ENCODE results near the gene PTAFR. TPM values are rescaled to one million over a fixed set of nuclear protein-coding genes. Genes with fewer than 3 reads are reported as not detected.

The PTAFR gene
- total RNA-seq, 1 donor from 2014 or later: 0.08 TPM

DNA sequence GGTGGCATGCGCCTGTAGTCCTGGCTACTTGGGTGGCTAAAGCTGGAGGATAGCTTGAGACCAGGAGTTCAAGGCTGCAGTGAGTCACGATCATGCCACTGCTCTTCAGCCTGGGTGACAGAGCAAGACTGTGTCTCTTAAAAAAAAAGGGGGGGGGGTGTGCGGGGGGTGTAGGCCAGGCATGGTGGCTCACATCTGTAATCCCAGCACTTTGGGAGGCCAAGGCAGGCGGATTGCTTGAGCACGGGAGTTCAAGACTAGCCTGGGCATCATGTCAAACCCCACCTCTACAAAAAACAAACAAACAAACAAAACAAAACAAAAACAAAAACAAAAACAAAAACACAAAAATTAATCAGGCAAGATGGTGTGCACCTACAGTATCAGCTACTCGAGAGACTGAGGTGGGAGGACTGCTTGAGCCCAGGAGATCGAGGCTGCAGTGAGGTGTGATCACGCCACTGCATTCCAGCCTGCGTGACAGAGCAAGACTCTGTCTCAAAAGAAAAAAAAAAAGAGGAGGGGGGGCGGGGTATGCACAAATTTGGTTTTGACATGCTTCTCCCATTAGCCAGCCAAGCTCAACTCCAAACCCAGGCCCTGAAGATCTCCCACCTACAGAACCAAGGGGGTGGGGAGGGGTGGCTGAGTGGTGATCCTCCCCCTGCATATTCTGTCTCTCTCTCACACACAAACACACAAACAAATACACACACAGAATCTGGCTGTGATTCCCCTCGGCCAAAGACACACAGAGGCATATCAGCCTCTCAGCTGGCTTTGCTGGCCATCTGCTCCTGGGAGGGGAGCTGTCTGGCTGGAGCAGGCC lies 3.1 kb downstream of the PTAFR start:
- no peak for DNase-seq (ENCODE audit: extremely low spot score, unreplicated experiment)
- H3K4me3 Mint-ChIP-seq (ENCODE audit: unreplicated experiment): no peak overlapping the region
- peaks cover 10% of the 10 kb centered on the region for H3K27me3 Mint-ChIP-seq (ENCODE audit: unreplicated experiment)
- TF ChIP-seq, protein P1, sequence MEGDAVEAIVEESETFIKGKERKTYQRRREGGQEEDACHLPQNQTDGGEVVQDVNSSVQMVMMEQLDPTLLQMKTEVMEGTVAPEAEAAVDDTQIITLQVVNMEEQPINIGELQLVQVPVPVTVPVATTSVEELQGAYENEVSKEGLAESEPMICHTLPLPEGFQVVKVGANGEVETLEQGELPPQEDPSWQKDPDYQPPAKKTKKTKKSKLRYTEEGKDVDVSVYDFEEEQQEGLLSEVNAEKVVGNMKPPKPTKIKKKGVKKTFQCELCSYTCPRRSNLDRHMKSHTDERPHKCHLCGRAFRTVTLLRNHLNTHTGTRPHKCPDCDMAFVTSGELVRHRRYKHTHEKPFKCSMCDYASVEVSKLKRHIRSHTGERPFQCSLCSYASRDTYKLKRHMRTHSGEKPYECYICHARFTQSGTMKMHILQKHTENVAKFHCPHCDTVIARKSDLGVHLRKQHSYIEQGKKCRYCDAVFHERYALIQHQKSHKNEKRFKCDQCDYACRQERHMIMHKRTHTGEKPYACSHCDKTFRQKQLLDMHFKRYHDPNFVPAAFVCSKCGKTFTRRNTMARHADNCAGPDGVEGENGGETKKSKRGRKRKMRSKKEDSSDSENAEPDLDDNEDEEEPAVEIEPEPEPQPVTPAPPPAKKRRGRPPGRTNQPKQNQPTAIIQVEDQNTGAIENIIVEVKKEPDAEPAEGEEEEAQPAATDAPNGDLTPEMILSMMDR (IDR thresholded peaks at IDR 0.05): no peak
- no peak overlapping the region for H3K27ac Mint-ChIP-seq (ENCODE audit: unreplicated experiment)
- no peaks in the 10 kb centered on the region for H3K9me3 Mint-ChIP-seq (ENCODE audit: unreplicated experiment)
- H3K36me3 Mint-ChIP-seq (ENCODE audit: unreplicated experiment): no peaks in the 10 kb centered on the region
- H3K4me1 Mint-ChIP-seq (ENCODE audit: unreplicated experiment): no peaks in the 10 kb centered on the region

DNA sequence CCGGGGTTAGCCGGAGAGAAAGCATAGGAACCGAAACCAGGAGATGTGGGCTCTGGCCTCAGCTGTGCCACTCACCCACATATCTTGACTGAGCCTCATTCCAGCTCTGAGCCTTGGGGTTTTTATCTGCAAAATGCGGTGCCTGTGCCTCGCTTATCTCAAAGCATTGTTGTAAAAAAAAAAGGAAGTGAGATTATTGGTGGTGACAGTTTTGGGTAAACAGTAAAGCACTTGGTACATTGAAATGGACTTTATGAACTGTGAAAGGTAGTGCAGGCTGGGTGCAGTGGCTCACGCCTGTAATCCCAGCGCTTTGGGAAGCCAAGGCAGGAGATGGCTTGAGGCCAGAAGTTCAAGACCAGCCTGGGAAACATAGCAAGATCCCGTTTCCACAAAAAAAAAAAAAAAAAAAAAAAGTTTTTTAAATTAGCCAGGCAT lies 3.8 kb downstream of the PTAFR start:
- H3K27me3 Mint-ChIP-seq (ENCODE audit: unreplicated experiment): peaks cover 10% of the 10 kb centered on the region
- no peak overlapping the region for H3K4me3 Mint-ChIP-seq (ENCODE audit: unreplicated experiment)
- DNase-seq (ENCODE audit: extremely low spot score, unreplicated experiment): no peak
- no peaks in the 10 kb centered on the region for H3K9me3 Mint-ChIP-seq (ENCODE audit: unreplicated experiment)
- H3K27ac Mint-ChIP-seq (ENCODE audit: unreplicated experiment): no peak overlapping the region
- no peaks in the 10 kb centered on the region for H3K36me3 Mint-ChIP-seq (ENCODE audit: unreplicated experiment)
- H3K4me1 Mint-ChIP-seq (ENCODE audit: unreplicated experiment): no peaks in the 10 kb centered on the region
- TF ChIP-seq, protein P1 (IDR thresholded peaks at IDR 0.05): no peak

DNA sequence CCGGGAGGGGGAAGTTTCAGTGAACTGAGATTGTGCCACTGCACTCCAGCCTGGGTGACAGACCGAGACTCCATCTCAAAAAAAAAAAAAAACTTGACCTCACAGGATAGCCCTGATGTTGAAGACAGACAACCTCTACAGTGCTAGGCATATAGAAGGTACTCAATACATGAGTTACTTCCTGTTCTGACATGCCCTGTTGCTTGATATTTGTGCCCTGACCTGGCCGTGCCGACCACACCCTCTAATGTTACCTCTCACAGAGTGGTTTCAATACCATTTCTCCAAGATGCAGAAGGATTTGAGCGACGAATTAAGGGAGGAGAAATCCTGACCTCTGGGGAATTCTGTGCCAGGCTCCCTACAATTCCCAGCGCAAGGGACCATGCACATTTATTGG lies 5.2 kb downstream of the PTAFR start:
- Mint-ChIP-seq H3K27me3 (ENCODE audit: unreplicated experiment) (no peaks in the 10 kb centered on the region), H3K27ac (ENCODE audit: unreplicated experiment) (no peak overlapping the region), H3K4me3 (ENCODE audit: unreplicated experiment) (no peak overlapping the region), H3K4me1 (ENCODE audit: unreplicated experiment) (no peaks in the 10 kb centered on the region), H3K36me3 (ENCODE audit: unreplicated experiment) (no peaks in the 10 kb centered on the region), H3K9me3 (ENCODE audit: unreplicated experiment) (no peaks in the 10 kb centered on the region)
- TF ChIP-seq, protein P1 (IDR thresholded peaks at IDR 0.05): no peak
- no peak for DNase-seq (ENCODE audit: extremely low spot score, unreplicated experiment)

DNA sequence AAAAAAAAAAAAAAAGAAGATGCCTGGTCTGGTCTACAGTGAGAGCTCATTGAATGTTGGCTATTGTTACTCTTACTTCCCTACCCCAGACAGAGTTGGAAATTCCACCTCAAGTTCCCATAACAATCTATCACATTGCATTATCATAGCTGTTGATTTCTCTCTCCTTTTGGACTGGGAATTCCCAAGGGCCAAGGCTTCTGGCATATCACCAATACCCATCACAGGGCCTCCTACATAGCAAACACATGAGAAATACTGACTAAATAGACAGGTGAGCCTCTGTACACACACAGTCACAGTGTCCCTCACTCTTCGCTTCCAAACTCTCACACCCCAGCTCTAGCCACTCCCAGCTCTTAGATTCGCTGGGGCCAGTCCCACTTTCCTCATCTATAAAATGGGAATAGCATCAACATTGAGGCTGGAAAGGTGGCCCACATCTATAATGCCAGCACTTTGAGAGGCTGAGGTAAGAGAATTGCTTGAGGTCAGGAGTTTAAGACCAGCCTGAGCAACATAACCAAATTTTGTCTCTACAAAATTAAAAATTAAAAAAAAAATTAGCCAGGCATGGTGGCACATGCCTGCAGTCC lies 6.4 kb downstream of the PTAFR start:
- no peak for DNase-seq (ENCODE audit: extremely low spot score, unreplicated experiment)

More for the DNA sequence above, 6.4 kb downstream of the PTAFR start:
- H3K9me3 Mint-ChIP-seq (ENCODE audit: unreplicated experiment): peaks cover 5% of the 10 kb centered on the region
- no peak overlapping the region for H3K27ac Mint-ChIP-seq (ENCODE audit: unreplicated experiment)
- TF ChIP-seq, protein P1 (IDR thresholded peaks at IDR 0.05): no peak
- no peaks in the 10 kb centered on the region for H3K36me3 Mint-ChIP-seq (ENCODE audit: unreplicated experiment)
- no peaks in the 10 kb centered on the region for H3K27me3 Mint-ChIP-seq (ENCODE audit: unreplicated experiment)
- no peaks in the 10 kb centered on the region for H3K4me1 Mint-ChIP-seq (ENCODE audit: unreplicated experiment)
- H3K4me3 Mint-ChIP-seq (ENCODE audit: unreplicated experiment): no peak overlapping the region

Measured in osteocyte (in vitro differentiated cells).